ENCODE measurements around the gene MSH5.
A peak's percentile ranks its signal among the peaks of the same experiment; 100 is the strongest.
"Not testable (repeated sequence)": the region's sequence is repeated elsewhere in the genome, so short reads cannot be mapped to it uniquely, and the experiment has no call there.

Gene MSH5

GRCh38 chr6:31801031-31801927, 61.5 kb downstream of the MSH5 start:
- DNase-seq (ENCODE audit: low read depth), result not testable (repeated sequence)

- no peak for DNase-seq (ENCODE audit: low read depth)
These were observed 66.2 kb downstream of the MSH5 start for GRCh38 chr6:31805939-31806469.

- peak; percentile 95 for DNase-seq (ENCODE audit: low read depth)
These were observed 66.9 kb downstream of the MSH5 start, which contains the start of gene LSM2 for GRCh38 chr6:31806470-31807272. LSM2 (minus strand) TSS chr6:31806966; CDS start chr6:31806757, 209 bp downstream.

- DNase-seq (ENCODE audit: low read depth), result not testable (repeated sequence)
These were observed 68.8 kb downstream of the MSH5 start for GRCh38 chr6:31808599-31808998.

- DNase-seq (ENCODE audit: low read depth), result no peak
These were observed 71.8 kb downstream of the MSH5 start for GRCh38 chr6:31811645-31812044.
